ENCODE measurements around the gene KCTD5. TPM values are rescaled to one million over a fixed set of nuclear protein-coding genes. Genes with fewer than 3 reads are reported as not detected.

The KCTD5 gene
- total and polyA plus RNA-seq, 10 of the 15 experiments (the other 5 are each of a cell fraction or from before 2014, with no cell fraction given): 0.58 to 56.4 (median 37.3) TPM

GRCh38 chr16:2720064-2720457, 37.7 kb downstream of the KCTD5 start, which contains the start of gene PRSS27 (continued):
- TF ChIP-seq PAX5 (IDR thresholded peaks at IDR 0.05; ENCODE audit: borderline replicate concordance, low read depth, low read length): no peak
- TF ChIP-seq EED (IDR thresholded peaks at IDR 0.05; ENCODE audit: low read depth): no peak
- no peak for TF ChIP-seq NFIC (IDR thresholded peaks at IDR 0.05; ENCODE audit: low read depth, low read length)
- no peak for TF ChIP-seq MTA3 (IDR thresholded peaks at IDR 0.05; ENCODE audit: borderline replicate concordance, low read length)
- no peak for TF ChIP-seq MEF2A (IDR thresholded peaks at IDR 0.05; ENCODE audit: insufficient read depth, low read depth, low read length)

GRCh38 chr16:2720719-2721633, 38.7 kb downstream of the KCTD5 start:
- DNase-seq (ENCODE audit: low read depth, low spot score) (peak; percentile 36), ATAC-seq (peak; percentile 94), FAIRE-seq (peak; percentile 72)
- Histone ChIP-seq H3K79me2 (ENCODE audit: control insufficient read depth, insufficient read depth, low read length) (no peaks in the 10 kb centered on the region), H3K27me3 (replicated peaks in 1 of 2; ENCODE audit: control insufficient read depth in 2 of 2, insufficient read depth in 2 of 2, low read length in 1 of 2) (no peaks in the 10 kb centered on the region; a peak in 1 of 4 replicates), H3K36me3 (ENCODE audit: control insufficient read depth in 2 of 2, insufficient read depth in 2 of 2, low read length in 1 of 2) (no peaks in the 10 kb centered on the region), H3K4me1 (ENCODE audit: control insufficient read depth, insufficient read depth, low read length) (0 out of 2 replicates have a peak, but pooled peaks cover 6% of the 10 kb centered on the region), H3K27ac (ENCODE audit: control insufficient read depth, insufficient read depth) (peak overlapping the region; percentile 39), H3K9me3 (replicated peaks; ENCODE audit: control insufficient read depth, insufficient read depth, low read length) (no peaks in the 10 kb centered on the region), H3K9ac (ENCODE audit: control insufficient read depth, insufficient read depth, low read length) (peak overlapping the region; percentile 78), H3K4me3 (peak overlapping the region; percentile 84), H4K20me1 (ENCODE audit: control insufficient read depth, insufficient read depth) (no peaks in the 10 kb centered on the region), H2AFZ (ENCODE audit: control insufficient read depth, low read depth, low read length) (peak overlapping the region; percentile 87), H3K4me2 (ENCODE audit: control insufficient read depth, insufficient read depth) (peak overlapping the region; percentile 79)
- ChIA-PET POLR2A (no interaction called here), SMC1A (ENCODE audit: uncharacterized antibody, unreplicated experiment) (interaction anchor here (0.7 kb wide), 1 partner anchor 23 kb away, joined by 3 read pairs; no protein-coding TSS in a partner anchor), RAD21 (ENCODE audit: unreplicated experiment) (interaction anchor here (1.4 kb wide), 1 partner anchor 33 kb away, joined by 3 read pairs; no protein-coding TSS in a partner anchor), CTCF (interaction anchor here (0.9 kb wide), 1 partner anchor 39 kb away, joined by 3 read pairs; the partner anchor contains the start of gene KCTD5)
- intact Hi-C loops (cut with micrococcal nuclease; ENCODE audit: unreplicated experiment) (loop anchor here (2.0 to 10.0 kb wide), 2 partner anchors 38 to 144 kb away; partner anchors contain the start of gene KCTD5), in situ Hi-C loops (cut with MboI) (no loop called here)
- under 1% methylated on average over 36 of the region's 99 CpGs for WGBS (ENCODE audit: insufficient coverage, insufficient replicate concordance, low lambda C conversion rate, missing lambda C conversion rate)
- BruUV-seq (replicated peaks): no TSS peak
- TF ChIP-seq BHLHE40 (IDR thresholded peaks at IDR 0.05; ENCODE audit: borderline replicate concordance in 1 of 2, low read depth in 2 of 2, low read length in 1 of 2) (peak; percentile 15 to 45; a peak in 1 of 4 replicates), E4F1 (IDR thresholded peaks at IDR 0.05; ENCODE audit: borderline replicate concordance, partially characterized antibody) (no peak), MEF2B (IDR thresholded peaks at IDR 0.05; ENCODE audit: partially characterized antibody, poor library complexity, severe bottlenecking) (no peak), CTCF (IDR thresholded peaks at IDR 0.05 in 2 of 3, conservative IDR thresholded peaks at IDR 0.05 in 1 of 3; ENCODE audit: control insufficient read depth in 2 of 3, extremely low read depth in 1 of 3, insufficient read depth in 1 of 3, low read depth in 3 of 3, low read length in 3 of 3) (peak; percentile 28 to 74 (median 58); a peak in 4 of 6 replicates), MTA2 (IDR thresholded peaks at IDR 0.05; ENCODE audit: low read depth) (no peak)

All from GM12878 (cell line).